ENCODE data around the gene PHF14.
"Not testable (repeated sequence)": the region's sequence is repeated elsewhere in the genome, so short reads cannot be mapped to it uniquely, and the experiment has no call there.

Gene PHF14

DNA sequence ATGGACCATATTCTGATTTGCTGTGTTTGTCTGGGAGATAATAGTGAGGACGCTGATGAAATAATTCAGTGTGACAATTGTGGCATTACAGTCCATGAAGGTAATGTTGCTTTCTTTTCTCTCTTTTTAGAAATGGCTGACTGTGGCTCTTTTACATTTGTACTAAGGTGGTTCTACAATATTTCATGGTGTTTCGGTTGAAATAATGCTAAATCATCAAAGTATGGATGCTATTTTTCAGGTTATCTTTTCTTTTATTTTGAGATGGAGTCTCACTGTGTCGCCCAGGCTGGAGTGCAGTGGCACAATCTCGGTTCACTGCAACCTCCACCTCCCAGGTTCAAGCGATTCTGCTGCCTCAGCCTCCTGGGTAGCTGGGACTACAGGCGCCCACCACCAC, 17.1 kb downstream of the PHF14 start:
- DNase-seq, result not testable (repeated sequence)

DNA sequence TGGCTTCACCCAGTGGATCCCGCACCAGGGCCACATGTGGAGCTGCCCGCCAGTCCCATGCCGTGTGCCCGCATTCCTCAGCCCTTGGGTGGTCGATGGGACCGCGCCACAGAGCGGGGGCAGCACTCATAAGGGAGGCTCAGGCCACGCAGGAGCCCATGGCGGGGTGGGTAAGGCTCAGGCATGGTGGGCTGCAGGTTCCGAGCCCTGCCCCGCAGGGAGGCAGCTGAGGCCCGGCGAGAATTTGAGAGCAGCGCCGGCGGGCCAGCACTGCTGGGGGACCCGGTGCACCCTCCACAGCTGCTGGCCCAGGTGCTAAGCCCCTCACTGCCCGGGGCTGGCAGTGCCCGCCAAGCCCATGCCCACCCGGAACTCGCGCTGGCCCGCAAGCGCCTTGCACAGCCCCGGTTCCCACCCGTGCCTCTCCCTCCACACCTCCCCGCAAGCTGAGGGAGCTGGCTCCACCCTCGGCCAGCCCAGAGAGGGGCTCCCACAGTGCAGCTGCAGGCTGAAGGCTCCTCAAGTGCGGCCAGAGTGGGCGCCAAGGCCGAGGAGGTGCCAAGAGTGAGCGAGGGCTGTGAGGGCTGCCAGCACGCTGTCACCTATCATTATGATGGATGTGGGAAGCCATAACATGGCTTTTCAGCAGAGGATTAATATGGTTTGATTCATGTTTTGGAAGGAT, 22.0 kb downstream of the PHF14 start:
- not testable (repeated sequence) for DNase-seq

DNA sequence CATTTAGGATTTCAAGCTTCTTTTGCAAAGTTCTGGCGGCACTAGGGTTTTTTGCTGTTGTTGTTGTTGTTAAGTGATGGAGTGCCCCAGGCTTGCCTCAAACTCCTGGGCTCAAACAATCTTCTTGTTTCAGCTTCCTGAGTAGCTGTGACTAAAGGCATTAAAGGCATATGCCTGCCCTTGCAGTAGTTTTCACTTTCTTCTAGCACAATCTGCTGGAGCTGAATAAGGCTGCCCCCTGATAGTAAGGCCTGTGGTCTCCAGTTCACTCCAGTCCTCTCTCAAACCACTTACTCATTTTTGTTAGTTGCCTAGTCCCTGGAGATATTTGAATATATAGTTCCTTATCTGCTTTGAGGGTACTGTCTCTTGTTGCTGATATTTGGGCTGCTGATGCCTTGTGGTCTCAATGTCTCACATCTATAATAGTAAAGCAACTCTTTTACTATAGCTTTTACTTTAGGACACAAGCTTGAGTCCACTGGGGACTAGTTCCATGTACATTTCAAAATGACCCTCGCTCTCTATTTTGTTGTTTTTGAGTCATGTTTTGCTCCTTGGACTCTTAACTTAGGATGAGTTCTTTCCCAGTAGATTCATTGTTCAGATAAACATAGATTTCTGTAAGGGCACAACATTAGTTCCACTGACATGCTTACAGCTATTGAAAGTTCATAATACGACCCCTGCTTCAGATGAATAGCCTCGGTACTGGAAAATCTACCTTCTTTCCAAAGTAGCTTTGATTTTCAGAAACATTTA, 25.5 kb downstream of the PHF14 start:
- DNase-seq, result no peak

DNA sequence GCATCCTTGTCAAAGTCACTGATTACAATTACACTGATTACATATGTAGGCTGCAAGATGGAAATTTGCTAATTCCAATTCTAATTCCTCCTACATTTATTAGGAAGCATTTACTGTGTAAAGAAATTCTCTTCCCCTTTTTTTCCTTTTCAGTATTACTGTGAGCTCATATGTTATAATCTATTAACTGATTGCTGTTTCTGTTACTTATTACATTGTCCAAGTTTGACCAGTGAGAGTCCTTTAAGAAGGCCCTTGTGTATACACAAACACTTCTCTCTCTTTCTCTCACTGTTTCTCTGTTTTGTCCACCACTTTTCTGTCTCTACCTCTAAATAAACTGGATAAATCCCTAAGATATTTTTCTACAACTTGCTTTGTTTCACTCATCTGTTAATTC, 31.5 kb downstream of the PHF14 start:
- no peak for DNase-seq

DNA sequence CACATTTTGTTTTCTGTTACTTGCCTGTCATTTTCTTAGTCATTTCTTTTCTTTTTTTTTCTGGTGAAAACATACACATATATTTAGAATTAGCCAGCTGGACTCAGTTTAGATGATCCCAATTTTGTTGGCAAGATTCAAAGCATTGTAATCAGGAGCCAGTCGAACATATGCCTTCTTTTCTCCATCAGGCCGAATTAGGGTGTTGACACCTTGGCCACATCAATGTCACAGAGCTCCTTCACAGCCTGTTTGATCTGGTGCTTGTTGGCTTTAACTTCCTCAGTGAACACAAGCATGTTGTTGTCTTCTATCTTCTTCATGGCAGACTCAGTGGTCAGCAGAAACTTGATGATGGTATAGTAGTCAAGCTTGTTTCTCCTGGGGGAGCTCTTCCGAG, 32.6 kb downstream of the PHF14 start:
- DNase-seq, result no peak

DNA sequence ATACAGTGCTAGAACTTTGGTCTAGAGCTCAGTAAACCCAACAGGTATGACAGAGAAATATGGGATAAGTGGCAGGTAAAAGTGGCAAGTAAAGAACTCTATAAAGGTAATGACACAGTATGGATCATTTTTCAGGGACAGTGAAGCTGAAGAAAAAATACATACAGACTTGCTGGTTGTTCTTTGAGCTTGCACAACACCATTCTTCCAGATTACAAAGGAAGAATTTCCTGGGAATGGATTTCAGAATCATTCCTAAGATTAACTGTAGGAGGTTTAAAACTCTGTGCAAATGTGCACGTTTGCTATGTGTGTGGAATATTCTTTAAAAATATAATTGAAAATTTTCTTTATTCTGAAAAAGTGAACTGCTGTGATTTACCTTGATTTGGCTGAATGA, 36.0 kb downstream of the PHF14 start:
- DNase-seq, result no peak

DNA sequence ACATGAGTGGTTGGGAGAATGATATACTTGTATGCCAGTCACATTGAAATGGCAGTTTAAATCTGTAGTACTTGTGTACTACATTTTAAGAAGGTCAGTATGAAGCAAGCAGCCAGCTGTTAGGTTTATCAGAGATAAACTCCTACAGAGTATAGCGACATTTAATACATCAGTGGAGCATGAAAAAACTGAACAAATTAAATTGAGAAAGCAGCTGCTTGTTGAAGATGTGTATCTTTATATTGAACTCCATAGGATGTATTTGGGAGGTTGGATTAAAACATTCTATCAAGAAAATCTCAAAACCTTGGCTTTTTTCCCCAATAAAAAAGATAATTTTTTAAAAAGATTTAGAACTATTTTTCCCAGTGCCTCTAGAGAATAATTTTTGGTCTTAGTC, 47.8 kb downstream of the PHF14 start:
- no peak for DNase-seq

DNA sequence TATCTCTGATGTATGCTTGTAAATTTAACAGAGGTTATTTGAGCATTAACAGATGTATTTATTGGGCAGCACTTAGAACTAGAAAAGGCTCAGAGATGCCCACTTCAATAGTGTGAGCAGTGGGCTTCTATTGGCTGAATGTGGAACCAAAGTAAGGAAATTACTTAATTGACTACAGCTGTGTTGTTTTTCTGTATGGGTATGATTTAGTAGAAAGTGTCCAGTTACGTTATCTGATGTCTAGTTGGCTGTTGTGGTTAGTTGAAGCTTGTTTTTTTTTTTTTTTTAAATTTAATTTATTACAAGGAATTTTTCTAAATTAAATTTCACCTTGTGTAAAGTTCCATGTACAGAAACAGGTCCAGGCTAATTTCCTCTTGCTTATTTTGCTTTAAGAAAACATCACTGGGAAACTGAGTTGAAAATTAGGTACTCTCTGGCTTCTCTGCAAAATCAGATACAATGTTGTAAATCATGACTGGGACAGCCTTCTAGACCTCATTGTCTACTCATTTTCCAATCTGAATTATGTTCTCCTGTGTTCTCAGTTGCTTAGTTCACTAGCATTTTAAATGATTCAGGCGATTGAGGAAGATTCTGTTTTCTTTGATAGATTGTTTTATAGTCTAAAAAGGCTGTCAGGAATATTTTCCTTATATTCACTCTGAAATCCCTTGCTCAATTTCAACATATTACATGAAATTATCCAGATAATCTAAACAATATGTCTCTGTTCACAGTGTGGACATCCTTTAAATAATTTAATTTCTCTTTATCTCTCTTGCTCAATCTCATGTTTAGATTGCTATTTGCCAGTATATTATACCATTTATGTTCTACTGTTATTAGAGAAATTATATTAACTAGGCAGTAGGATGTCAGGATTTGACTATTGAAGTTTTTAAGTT, 53.0 kb downstream of the PHF14 start:
- no peak for DNase-seq

DNA sequence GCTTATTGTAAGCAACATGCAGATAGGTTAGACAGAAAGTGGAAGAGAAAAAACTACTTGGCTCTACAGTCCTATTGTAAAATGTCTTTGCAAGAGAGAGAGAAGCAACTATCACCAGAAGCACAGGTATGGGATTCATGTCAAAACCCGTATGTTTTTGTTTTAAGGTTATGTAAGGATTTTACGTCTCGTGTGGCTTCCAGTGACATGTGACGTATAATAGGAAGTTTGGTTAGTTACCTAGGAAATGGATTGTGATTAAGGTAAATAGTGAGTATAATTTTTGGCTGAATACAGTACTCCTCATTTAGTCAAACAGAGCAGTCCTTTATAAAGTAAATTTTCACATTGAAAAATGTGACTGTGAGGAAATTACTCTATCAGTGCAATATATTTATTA, 62.0 kb downstream of the PHF14 start:
- DNase-seq, result no peak

DNA sequence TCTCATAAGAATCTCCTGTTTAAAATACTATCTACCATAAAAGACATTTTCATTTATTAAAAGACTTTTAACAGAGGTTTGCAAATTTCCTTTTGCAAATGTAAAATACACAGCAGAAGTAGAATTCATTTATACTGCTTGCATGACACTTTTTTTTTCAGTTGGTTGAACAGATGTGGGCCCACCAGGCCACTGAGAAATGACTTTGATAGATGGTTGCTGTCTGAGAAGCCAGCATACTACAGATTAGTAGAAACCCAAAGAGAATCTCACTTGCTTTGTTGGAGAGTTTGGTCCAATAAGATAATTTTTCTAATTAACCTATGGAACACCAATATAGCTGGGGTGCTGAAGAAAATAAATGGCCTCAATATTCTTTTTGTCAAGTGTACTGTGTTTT, 66.3 kb downstream of the PHF14 start:
- no peak for DNase-seq

DNA sequence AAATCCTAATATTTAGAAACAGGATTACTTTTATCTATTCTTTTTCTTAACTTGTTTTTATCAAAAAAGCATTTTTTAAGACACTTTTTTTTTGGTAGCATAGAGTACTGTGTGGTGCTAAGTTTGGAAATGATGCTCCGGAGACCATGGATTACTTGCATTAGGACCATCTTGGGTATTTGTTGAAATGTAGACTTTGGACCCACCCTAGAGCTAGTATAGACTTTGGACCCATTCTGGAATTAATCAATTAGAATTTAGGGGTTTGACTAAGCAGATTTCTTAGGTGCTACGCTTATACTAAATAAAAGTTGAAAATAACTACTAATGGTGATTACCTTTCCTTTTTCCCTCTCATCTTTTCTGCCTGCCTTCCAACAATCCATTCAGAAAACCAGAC, 80.4 kb downstream of the PHF14 start:
- DNase-seq, result no peak

DNA sequence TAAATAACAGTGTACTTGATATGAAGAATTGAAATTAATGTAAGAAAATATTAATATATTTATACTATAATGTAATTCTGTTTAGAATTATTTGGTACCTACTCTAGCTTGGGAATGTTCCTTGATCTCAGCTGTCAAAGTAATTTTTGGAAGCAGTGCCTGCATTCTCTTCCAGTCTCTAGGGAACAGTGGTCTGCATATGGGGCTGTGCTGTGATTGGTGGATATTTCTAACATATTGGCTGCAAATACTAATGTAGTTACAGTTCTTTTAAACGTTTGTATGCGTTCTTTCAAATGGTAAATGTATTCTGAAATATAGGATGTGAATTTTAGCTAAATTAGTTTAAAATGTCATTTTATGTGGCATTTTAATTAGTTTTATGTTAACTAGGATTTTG, 87.2 kb downstream of the PHF14 start:
- DNase-seq, result no peak

DNA sequence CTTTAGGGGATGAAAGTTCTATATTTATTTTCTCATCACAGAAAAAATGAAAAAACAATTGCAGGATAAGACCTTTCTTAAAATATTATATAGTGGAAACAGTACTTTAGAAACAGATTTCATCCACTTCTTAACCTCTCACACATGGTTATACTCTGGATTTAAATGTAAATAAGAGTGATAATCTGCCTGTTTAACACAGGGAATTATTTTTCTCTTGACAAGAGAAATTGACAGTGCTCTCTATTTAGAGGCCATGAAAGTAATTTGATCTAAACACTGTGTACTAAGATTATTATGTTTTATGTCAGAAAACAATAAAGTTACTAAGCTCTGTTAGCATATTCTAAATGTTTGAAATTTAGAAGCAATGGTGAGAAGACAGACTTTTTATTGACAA, 88.4 kb downstream of the PHF14 start:
- no peak for DNase-seq

DNA sequence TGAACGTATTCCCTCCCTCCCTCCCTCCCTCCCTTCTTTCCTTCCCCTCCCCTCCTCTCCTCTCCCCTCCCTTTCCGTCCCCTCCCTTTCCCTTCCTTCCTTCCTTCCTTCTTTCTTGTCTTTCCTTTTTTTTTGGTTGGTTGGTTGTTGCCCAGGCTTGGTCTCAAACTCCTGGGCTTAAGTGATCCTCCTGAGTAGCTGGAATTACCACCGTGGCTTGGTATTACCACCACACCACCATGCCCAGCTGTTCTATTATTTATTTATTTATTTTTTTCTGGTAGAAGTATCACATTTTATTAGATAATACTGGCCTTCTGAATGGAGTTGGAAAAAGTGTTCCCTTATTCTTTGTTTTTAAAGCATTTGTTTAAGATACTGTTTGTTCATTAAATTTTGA, 95.9 kb downstream of the PHF14 start:
- no peak for DNase-seq

DNA sequence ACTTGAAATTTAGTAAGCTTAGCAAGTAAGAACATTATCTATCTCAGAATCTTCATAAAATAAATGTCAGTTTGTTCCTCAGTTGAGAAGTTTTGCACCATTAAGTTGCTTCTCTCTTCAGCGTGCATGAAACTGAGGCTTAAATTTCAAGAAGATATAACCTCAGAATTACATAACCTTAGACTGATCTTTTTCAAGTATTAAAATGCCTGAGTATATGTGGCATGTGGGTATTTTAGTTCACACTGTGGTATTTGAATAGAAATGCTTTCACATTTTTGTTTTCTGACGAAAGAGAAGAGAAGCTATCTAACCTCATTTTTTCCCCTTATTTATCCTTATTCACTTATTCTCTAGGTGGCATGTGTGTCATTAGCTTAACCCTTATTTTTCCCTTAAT, 104.1 kb downstream of the PHF14 start:
- DNase-seq, result no peak

DNA sequence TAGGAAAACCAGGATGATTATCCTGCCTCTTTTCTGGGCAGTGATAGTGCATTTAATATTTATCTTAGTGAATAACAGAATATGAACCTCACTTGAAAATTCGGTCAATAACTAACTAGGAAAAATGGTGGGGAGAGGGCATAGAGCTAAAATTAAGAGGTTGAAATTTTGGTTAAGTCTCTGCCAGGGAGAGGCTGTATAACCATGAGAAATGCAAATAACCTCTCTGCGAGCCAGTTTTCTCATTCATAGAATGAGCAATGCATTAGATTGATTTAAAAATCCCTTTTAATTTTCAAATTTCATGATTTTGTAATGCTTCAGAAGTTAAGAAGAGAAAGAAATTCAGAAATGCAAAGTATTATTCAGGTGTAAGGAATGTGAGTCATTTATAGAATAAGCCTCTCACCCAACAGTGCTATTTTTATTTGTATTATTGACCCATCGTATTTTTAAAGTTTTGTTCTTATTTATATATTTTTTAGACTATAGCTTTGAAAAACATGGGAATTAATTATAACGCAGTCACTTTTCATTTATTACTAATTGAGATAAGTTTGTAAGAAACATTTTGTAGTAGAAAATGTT, 104.7 kb downstream of the PHF14 start:
- no peak for DNase-seq

DNA sequence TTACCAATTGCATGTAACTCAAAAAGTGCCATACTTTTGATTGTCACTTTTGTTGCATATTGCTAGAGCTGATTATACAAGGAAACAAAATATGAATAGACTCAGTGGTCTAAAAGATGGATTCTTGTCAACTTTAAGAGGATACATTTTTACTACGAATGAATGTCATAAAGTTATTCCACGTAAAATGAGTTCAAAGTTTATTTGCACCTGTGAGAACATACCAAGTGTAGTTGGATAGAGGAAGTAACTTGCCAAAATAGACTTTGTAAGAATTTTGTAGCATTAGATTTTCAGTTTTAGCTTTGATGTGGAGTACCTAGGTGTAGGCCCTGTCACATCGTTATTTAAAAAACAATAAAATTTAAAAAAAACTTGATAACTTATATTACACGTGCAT, 106.2 kb downstream of the PHF14 start:
- DNase-seq, result no peak

DNA sequence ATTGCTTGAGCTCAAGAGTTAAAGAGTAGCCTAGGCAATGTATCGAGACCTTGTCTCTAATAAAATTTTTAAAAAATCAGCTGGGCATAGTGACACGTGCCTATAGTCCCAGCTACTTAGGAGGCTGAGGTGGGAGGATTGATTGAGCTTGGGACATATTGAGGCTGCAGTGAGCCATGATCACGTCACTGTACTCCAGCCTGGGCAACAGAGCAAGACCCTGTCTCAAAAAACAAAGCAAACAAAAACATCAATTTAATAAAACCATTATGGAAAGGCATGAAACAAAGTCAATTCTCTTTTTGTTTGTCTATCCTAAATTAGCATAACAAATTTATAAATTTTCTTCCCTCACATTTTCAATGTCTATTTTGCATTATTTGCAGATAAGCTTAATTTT, 108.4 kb downstream of the PHF14 start:
- no peak for DNase-seq

DNA sequence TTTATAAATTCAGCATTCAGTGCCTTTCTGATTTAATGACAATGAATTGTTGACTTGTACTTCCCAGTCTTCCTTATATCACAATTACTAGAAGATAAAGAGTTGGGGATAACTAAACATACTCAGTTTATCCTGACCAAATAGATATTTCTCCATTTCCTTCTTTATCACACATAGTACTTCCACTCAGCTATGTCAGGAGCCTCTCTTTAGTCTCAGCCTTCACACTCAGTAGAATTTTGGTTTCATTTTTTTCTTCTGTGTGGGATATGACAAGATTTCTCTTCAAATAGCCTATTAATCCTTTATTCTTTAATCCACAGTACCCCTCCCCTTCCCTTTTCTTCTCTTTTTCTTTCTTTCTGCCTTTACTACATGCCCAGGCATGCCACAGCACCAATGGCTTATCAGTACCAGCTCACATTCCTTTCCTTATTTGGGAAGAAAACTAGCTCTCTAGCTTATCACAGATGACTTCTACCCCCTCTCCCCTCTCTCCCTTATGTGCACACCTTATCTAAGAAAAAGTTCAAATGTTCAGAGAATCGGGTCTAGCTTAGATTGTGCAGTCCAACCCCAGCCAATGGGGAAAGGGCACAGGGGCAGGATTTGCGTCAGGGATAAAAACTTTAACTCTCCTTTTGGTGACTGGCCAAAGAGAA, 109.0 kb downstream of the PHF14 start:
- DNase-seq, result no peak

DNA sequence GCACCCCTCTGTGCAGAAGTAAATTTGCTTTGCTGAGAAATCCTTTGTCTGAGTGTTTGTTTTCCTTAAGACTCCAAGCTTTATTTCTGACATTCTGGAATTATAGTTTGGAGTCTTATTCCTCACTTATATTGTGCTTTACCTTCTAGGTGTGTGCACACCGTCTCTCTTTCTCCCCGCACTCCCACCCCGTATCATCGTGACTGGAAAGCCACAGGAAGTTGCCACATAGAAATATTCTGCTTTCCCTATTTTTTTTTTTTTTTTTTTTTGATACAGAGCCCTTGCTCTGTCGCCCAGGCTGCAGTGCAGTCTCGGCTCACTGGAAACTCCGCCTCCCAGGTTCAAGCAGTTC, 109.5 kb downstream of the PHF14 start:
- DNase-seq, result no peak

DNA sequence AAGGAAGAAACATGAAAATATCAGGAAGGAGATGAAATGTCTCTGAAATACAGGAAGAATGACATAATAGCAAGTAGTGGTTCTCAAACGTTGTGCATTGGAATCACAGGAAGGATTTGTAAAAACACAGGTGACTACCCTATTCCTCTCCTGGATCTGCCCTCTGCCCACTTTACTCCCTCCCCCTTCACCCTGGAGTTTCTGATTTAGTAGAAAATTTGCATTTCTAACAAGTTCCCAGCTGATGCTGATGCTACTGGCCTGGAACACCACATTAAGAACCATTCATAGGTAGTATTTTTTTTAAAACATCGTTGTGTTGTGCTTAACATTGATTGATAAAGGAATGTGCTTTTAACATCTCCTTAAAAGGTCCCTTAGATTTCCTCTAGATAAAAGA, 130.9 kb downstream of the PHF14 start:
- no peak for DNase-seq

DNA sequence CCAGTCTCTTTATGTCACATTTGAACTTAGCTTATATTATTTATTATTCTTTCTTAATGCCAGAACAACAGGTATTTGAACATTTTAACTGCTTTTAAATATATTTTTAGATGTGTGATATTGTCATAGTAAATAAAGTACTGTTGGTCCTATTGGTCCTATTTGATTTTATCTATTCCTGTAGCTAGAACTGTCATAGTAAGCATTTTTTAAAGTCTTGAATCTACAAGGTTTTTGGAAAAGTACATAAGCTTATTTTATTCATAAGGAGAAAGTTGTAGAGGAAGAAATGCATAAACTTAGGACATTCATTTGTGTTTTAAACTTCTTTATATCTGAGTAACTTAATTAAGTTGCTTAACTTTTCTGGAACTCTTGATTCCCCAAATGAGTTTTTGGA, 136.0 kb downstream of the PHF14 start:
- DNase-seq, result no peak

DNA sequence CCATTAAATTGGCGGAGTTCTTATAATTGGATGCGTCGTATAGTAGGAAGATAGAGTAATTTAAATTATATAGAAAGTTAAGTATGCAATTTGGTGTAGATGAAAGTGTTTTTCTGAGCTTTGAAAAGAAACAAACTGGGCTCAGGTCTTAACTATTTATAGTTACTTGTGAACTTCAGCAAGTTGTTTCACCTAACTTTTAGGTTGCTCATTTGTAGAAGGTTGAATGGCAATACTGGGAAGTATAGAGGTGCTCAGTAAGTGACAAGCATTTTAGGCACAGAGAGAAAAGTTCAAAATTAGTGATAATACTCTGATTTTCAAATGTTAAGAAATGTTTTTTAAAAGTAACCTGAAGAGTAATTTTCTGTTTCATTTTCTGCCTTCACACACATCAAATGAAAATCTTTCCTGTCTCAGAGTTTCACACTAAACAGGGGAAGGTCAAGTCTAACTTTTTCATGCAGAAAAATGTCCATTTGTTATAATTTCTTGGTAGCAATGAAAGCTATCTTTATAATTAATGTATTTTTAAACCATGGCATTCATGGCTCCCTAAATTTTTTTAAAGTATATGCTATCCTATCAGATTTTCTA, 146.5 kb downstream of the PHF14 start:
- peak; percentile 13 for DNase-seq

All from activated CD4-positive, alpha-beta T cell treated with anti-CD3 and anti-CD28 coated beads, Interleukin-10, Interleukin-2, amounts not matched to agents 100 ng/mL and 50 ng/mL, durations not matched to agents 16 hours and 8 hours (primary cell).